ENCODE data around the gene LAMA5. TPM values are rescaled to one million over a fixed set of nuclear protein-coding genes. Genes with fewer than 3 reads are reported as not detected.

Gene LAMA5
- total and polyA plus RNA-seq, 8 donors: 41.4 to 278 (median 79.6) TPM

DNA sequence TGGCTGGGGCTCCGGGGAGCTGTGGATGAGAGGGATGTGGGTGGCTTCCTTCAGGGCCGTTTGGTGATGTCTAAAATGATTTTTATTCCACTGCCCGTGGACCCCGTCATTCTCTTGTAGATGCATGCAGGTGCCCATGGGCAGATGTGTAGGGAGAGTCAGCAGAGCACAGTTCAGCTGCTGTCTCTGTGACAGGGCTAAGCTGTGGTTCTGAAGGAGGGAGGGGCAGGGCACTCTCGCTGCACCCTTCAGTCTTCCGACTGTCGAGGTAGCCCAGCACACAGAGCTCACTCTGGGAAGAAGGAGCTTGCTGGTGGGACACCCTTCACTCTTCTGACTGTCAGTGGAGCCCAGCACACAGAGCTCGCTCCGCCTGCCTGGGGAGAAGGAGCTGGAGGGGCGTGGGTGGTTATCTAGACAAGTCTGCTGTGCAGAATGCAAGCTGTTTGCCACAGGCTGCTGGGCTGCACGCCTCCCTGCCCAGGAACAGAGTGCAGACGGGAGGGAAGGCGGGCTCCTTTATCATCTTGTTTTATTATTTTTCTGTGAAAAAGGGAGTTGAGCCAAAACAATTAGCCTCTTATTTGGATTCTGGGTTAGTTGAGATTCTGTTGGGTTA, 92.7 kb downstream of the LAMA5 start:
- intact Hi-C loops (cut with DNase I; ENCODE audit: low total_unique reads): no loop called here

DNA sequence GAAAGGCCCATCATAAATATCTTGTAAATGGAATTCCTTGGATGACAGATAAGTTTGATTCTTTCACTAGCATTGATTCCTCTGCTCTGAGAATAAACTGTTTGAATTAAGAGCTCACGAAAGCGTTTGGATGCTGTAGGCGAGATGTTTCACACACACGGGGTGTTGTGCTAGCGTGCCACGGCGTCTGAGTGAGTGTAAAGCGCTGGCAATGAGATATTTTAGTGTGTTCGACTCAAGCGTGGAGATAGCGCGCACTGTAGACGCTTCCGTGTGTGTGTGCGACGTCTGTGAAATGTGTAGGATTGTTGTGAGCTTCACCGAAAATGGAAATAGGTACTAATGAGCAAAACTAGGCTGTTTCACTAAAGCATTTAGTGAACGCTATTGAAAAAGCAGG, 93.7 kb downstream of the LAMA5 start:
- 93 to 96% (median 94%) methylated on average over 18 of the region's 18 CpGs for WGBS, 5 donors
- no peak overlapping the region for H3K27ac ChIP-seq
- TF ChIP-seq, protein P1, sequence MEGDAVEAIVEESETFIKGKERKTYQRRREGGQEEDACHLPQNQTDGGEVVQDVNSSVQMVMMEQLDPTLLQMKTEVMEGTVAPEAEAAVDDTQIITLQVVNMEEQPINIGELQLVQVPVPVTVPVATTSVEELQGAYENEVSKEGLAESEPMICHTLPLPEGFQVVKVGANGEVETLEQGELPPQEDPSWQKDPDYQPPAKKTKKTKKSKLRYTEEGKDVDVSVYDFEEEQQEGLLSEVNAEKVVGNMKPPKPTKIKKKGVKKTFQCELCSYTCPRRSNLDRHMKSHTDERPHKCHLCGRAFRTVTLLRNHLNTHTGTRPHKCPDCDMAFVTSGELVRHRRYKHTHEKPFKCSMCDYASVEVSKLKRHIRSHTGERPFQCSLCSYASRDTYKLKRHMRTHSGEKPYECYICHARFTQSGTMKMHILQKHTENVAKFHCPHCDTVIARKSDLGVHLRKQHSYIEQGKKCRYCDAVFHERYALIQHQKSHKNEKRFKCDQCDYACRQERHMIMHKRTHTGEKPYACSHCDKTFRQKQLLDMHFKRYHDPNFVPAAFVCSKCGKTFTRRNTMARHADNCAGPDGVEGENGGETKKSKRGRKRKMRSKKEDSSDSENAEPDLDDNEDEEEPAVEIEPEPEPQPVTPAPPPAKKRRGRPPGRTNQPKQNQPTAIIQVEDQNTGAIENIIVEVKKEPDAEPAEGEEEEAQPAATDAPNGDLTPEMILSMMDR (IDR thresholded peaks at IDR 0.05): no peak
- TF ChIP-seq POLR2AphosphoS5 (IDR thresholded peaks at IDR 0.05) (no peak), POLR2A (IDR thresholded peaks at IDR 0.05) (no peak)
- no peaks in the 10 kb centered on the region for H3K9me3 ChIP-seq
- H3K4me3 ChIP-seq: no peak overlapping the region
- H3K27me3 ChIP-seq: no peaks in the 10 kb centered on the region
- H3K4me1 ChIP-seq: no peaks in the 10 kb centered on the region
- peaks cover 49 to 89% (median 86%) of the 10 kb centered on the region in 4 donors for H3K36me3 ChIP-seq
- intact Hi-C loops (cut with DNase I; ENCODE audit: low total_unique reads): no loop called here
- no peak for DNase-seq

More for the DNA sequence above, 92.7 kb downstream of the LAMA5 start:
- TF ChIP-seq POLR2A (IDR thresholded peaks at IDR 0.05): no peak
- no peak for TF ChIP-seq POLR2AphosphoS5 (IDR thresholded peaks at IDR 0.05)
- TF ChIP-seq EP300 (IDR thresholded peaks at IDR 0.05): no peak
- TF ChIP-seq, protein P1 (IDR thresholded peaks at IDR 0.05): no peak
- DNase-seq: no peak
- 68 to 80% (median 70%) methylated on average over 13 of the region's 13 CpGs for WGBS, 5 donors
- no peak overlapping the region for H3K4me3 ChIP-seq
- H3K4me1 ChIP-seq: peaks cover 0 to under 1% (median 0%) of the 10 kb centered on the region in 4 donors
- peaks cover 50 to 89% (median 86%) of the 10 kb centered on the region in 4 donors for H3K36me3 ChIP-seq
- H3K27me3 ChIP-seq: no peaks in the 10 kb centered on the region
- H3K9me3 ChIP-seq: no peaks in the 10 kb centered on the region
- H3K27ac ChIP-seq: no peak overlapping the region

DNA sequence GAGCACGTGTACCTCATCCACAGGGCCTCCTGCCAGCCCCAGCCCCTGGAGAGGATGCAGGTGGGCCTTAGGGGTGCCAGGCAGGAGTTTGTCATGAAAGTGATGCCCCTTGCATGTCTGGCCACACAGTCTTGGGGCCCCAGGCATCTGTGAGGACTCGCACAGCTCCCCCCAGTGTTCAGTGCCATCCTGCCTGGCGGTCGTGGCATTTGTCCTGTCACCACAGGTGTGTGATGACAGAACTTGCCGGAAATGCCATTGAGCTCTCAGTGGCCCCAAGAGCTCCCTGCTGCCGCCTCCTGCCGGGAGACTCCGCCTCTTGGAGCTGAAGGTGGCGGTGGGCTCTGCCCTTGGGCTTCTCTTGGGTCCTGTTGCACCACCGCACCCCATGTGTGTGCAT, 94.9 kb downstream of the LAMA5 start:
- Histone ChIP-seq H3K4me3 (no peak overlapping the region), H3K27ac (no peak overlapping the region), H3K27me3 (no peaks in the 10 kb centered on the region), H3K4me1 (no peaks in the 10 kb centered on the region), H3K36me3 (peaks cover 47 to 92% (median 87%) of the 10 kb centered on the region in 4 donors), H3K9me3 (no peaks in the 10 kb centered on the region)
- TF ChIP-seq POLR2AphosphoS5 (IDR thresholded peaks at IDR 0.05): no peak
- DNase-seq: no peak
- intact Hi-C loops (cut with DNase I; ENCODE audit: low total_unique reads): no loop called here
- 83 to 100% (median 88%) methylated on average over 1 to 10 of the region's 10 CpGs for WGBS, 5 donors

DNA sequence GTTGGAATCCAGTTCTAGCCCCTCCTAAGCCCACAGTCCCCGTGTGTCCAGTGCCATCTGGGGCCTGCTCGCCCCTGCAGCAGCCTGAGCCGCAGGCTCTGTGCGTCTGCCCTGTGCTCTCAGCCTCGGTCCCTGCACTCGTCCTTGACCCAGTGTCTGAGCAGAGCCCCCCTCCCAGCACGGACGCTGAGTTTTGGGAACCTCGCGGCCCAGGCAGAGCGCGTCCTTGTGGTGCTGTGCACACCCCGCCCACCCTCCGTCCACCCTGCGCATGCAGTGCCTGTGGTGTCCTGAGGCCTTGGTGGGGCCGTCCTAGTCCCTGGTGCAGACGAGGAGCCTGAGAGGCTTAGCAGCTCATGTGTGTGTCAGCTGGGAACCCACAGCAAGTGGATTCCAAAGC, 97.2 kb downstream of the LAMA5 start:
- H3K36me3 ChIP-seq: peaks cover 36 to 92% (median 89%) of the 10 kb centered on the region in 4 donors
- WGBS, 5 donors: 89 to 92% (median 91%) methylated on average over 6 to 17 of the region's 17 CpGs

More for the DNA sequence above, 97.2 kb downstream of the LAMA5 start:
- H3K27me3 ChIP-seq: no peaks in the 10 kb centered on the region
- no peak for DNase-seq
- intact Hi-C loops (cut with DNase I; ENCODE audit: low total_unique reads): no loop called here
- no peak overlapping the region for H3K4me3 ChIP-seq
- no peaks in the 10 kb centered on the region for H3K4me1 ChIP-seq
- H3K9me3 ChIP-seq: peaks cover 0 to 4% (median 0%) of the 10 kb centered on the region in 4 donors
- TF ChIP-seq, protein P1 (IDR thresholded peaks at IDR 0.05): no peak
- TF ChIP-seq EP300 (IDR thresholded peaks at IDR 0.05) (no peak), POLR2A (IDR thresholded peaks at IDR 0.05) (no peak)
- H3K27ac ChIP-seq: no peak overlapping the region

All from stomach (tissue), 9 donors.